Sigmoid colon (tissue), 7 donors: ENCODE data around the gene GDF15. TPM values are rescaled to one million over a fixed set of nuclear protein-coding genes. Genes with fewer than 3 reads are reported as not detected.
"Not testable (repeated sequence)": the region's sequence is repeated elsewhere in the genome, so short reads cannot be mapped to it uniquely, and the experiment has no call there.

Experiments
- DNase-seq: peaks from one replicate; pipeline ENCODE4 v3.0.0-alpha.2; 2019
- H3K27ac ChIP-seq, 4 donors: fragments of 200-600 bp; sonication (generic); one replicate each; pipeline ENCODE4 v1.5.1; 2016 to 2019; ENCODE audit warnings: mild to moderate bottlenecking in 1 of 4
- H3K27me3 ChIP-seq, 3 donors: fragments of 200-600 bp; sonication (generic); one replicate each; pipeline ENCODE4 v1.5.1; 2019; ENCODE audit warnings: mild to moderate bottlenecking in 1 of 3
- H3K36me3 ChIP-seq, 4 donors: fragments of 200-600 bp; sonication (generic); one replicate each; pipeline ENCODE4 v1.5.1; 2016 to 2019
- H3K4me1 ChIP-seq, 4 donors: fragments of 200-600 bp; sonication (generic); one replicate each; pipeline ENCODE4 v1.5.1; 2017 to 2019
- H3K4me3 ChIP-seq, 4 donors: fragments of 200-600 bp; sonication (generic); one replicate each; pipeline ENCODE4 v1.5.1; 2017 to 2019; ENCODE audit warnings: mild to moderate bottlenecking in 2 of 4, moderate library complexity in 1 of 4
- H3K9me3 ChIP-seq, 4 donors: fragments of 200-600 bp in 3 of 4; sonication (generic) in 3 of 4; one replicate each; pipeline versions ENCODE4 v1.5.1 to v1.6.1; 2013 to 2019
- CTCF ChIP-seq, 4 experiments: fragments of 450-650 bp in 3 of 4; fragments of 200-600 bp in 1 of 4; IDR thresholded peaks; one replicate each; pipeline ENCODE4 v1.5.1; 2016 to 2019; ENCODE audit warnings: antibody characterized with exemption in 4 of 4, mild to moderate bottlenecking in 3 of 4, moderate library complexity in 2 of 4
- EP300 ChIP-seq, 4 donors: sonication (generic); formaldehyde crosslinking; IDR thresholded peaks; one replicate each; pipeline ENCODE4 v1.6.1; 2017; ENCODE audit warnings: antibody characterized with exemption in 4 of 4
- POLR2A ChIP-seq, 2 donors: fragments of 450-650 bp; IDR thresholded peaks; one replicate each; pipeline ENCODE4 v1.6.1; 2016; ENCODE audit warnings: antibody characterized with exemption in 2 of 2, mild to moderate bottlenecking in 2 of 2, moderate library complexity in 2 of 2
- POLR2AphosphoS5 ChIP-seq, 4 donors: sonication (generic); formaldehyde crosslinking; IDR thresholded peaks; one replicate each; pipeline ENCODE4 v1.6.1; 2017; ENCODE audit warnings: antibody characterized with exemption in 4 of 4
- WGBS, 2 donors: extraction: QIAGEN DNeasy Blood & Tissue Kit; methylation state at CpG; one replicate each; pipeline ENCODE4 v1.1.7; 2013; 5-methylcytosine and 5-hydroxymethylcytosine counted together
- intact Hi-C: fragments of 100-400 bp; cut with DNase I; formaldehyde crosslinking; loops from one replicate; pipeline ENCODE4 v1.15.1; 2023
- polyA plus RNA-seq, 3 donors: library from polyadenylated mRNA; stranded (reverse); fragments of 200-250 nt; gene quantifications; one replicate each; pipeline ENCODE4 v1.2.3, GENCODE V29; 2013
- total RNA-seq, 4 donors: library from RNA; depleted of rRNA; stranded (reverse); fragments of >200 nt; gene quantifications; one replicate each; pipeline ENCODE4 v1.1.0, GENCODE V29; 2016
- donor health status: healthy with polysubstance abuse.
- donor health status: Bipolar disorder and iron deficiency.
- donor health status: healthy.

The GDF15 gene
- total and polyA plus RNA-seq, 7 donors = 1.1 to 79.7 (median 7.2) TPM

DNA sequence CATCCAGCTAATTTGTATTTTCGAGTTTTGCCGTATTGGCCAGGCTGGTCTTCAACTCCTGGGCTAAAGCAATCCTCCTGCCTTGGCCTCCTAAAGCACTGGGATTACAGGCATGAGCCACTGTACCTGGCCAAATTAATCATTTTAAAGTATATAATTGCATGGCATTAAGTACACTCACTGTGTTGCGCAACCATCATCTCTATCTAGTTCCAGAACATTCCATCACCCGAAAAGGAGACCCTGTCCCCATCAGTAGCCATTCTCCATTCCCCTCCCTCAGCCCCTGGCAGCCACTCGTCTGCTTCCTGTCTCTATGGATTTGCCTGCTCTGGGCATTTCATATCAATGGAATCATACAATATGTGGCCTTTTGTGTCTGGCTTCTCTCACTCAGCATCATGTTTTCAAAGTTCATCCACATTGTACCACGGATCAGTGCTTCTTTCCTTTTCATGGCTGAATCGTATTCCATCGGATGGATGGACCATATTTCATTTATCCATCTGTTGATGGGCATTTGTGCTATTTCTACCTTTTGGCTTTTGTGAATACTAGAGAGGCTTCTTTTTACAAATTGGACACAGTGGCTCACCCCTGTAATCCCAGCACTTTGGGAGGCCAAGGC is 32.5 kb upstream of the GDF15 start:
- TF ChIP-seq POLR2AphosphoS5 (IDR thresholded peaks at IDR 0.05) = no peak
- no peak for TF ChIP-seq CTCF (IDR thresholded peaks at IDR 0.05)
- TF ChIP-seq POLR2A (IDR thresholded peaks at IDR 0.05) = no peak
- no peak for TF ChIP-seq EP300 (IDR thresholded peaks at IDR 0.05)
- Histone ChIP-seq H3K27me3 (no peaks in the 10 kb centered on the region), H3K4me3 (no peak overlapping the region), H3K9me3 (no peaks in the 10 kb centered on the region), H3K36me3 (peaks cover 0 to 36% (median 16%) of the 10 kb centered on the region in 4 donors), H3K27ac (no peak overlapping the region), H3K4me1 (no peaks in the 10 kb centered on the region)
- 95% methylated on average over 8 of the region's 8 CpGs for WGBS, 2 donors
- intact Hi-C loops = no loop called here
- DNase-seq = no peak

- WGBS, 2 donors = 93 to 98% methylated on average over 7 of the region's 7 CpGs
- H3K36me3 ChIP-seq = peaks cover 0 to 48% (median 16%) of the 10 kb centered on the region in 4 donors
- H3K4me3 ChIP-seq, DNase-seq, H3K27ac ChIP-seq, H3K4me1 ChIP-seq, intact Hi-C loops, H3K27me3 ChIP-seq, H3K9me3 ChIP-seq: not testable (repeated sequence)
These were observed 31.2 kb upstream of the GDF15 start for GRCh38 chr19:18354743-18355142.

DNA sequence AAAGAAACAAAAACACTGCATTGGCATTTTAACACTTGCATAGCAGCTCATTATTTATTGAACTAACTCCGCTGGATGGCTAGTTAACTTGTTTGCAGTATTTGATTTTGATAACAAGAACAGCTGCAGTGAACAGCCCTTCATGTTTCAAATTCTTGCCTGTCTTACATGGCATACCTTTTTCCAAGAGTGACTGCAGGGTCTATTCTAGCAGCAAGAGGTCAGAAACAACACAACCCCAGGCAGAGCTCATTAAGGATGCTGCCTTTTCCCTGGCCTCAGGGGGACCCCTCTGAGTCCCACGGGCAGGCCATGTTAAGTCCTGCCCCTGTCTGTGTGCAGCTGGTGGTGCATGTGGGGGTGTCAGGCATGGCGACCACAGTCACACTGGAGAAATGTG is 28.9 kb upstream of the GDF15 start:
- no peaks in the 10 kb centered on the region for H3K9me3 ChIP-seq
- 82 to 92% methylated on average over 3 of the region's 3 CpGs for WGBS, 2 donors
- DNase-seq = no peak
- no peaks in the 10 kb centered on the region for H3K27me3 ChIP-seq
- H3K4me1 ChIP-seq = no peaks in the 10 kb centered on the region
- peaks cover 0 to 60% (median 16%) of the 10 kb centered on the region in 4 donors for H3K36me3 ChIP-seq
- H3K4me3 ChIP-seq = no peak overlapping the region
- H3K27ac ChIP-seq = no peak overlapping the region
- TF ChIP-seq CTCF (IDR thresholded peaks at IDR 0.05) (no peak), POLR2A (IDR thresholded peaks at IDR 0.05) (no peak), POLR2AphosphoS5 (IDR thresholded peaks at IDR 0.05) (no peak)
- intact Hi-C loops = no loop called here

DNA sequence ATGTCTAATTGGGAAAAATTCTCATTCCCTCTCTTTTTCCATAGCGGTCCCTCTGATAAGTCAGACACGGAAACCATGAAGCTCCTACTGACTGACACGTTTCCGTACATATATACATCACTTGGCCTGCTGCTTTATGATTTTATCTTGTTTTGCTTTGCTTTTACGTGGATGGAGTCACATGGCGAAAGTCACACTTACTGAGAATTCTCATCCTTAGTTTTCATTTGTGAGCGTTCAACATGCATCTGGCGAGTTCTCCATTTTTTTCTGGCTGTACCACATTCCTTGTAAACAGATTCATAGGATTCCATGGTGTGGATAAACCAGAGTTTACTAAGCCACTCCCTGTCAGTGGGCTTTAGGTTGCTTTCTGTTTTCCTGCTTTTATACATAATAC is 24.3 kb upstream of the GDF15 start:
- Histone ChIP-seq H3K36me3 (peaks cover 0 to 66% (median 11%) of the 10 kb centered on the region in 4 donors), H3K9me3 (no peaks in the 10 kb centered on the region), H3K27me3 (no peaks in the 10 kb centered on the region), H3K27ac (no peak overlapping the region), H3K4me1 (peaks cover 0 to 16% (median 13%) of the 10 kb centered on the region in 4 donors), H3K4me3 (no peak overlapping the region)
- no peak for DNase-seq
- TF ChIP-seq CTCF (IDR thresholded peaks at IDR 0.05) (no peak), POLR2A (IDR thresholded peaks at IDR 0.05) (no peak), POLR2AphosphoS5 (IDR thresholded peaks at IDR 0.05) (no peak), EP300 (IDR thresholded peaks at IDR 0.05) (no peak)
- intact Hi-C loops = no loop called here
- WGBS, 2 donors = 94 to 95% methylated on average over 8 of the region's 8 CpGs

DNA sequence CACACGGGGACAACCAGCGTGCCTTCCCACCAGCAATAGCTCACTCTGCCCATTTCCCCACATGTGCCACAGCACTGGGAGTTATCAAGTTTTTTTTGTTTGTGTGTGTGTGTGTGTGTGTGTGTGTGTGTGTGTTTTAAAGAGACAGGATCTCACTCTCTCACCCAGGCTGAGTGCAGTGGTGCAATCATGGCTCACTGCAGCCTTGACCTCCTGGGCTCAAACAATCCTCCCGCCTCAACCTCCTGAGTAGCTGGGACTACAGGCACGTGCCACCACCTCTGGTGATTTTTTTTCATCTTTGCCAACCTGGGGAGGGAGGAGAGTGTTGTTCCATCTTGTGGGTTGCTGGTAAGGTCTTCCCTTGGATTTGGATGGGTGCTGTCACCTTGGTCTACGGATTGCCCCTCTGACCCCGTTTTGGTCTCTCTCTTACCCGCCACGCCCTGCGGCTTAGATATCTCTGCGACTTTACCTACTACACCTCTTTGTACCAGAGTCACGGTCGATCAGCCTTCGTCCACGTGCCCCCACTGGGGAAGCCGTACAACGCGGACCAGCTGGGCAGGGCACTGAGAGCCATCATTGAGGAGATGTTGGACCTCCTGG is 22.9 kb upstream of the GDF15 start:
- no peaks in the 10 kb centered on the region for H3K9me3 ChIP-seq
- TF ChIP-seq POLR2AphosphoS5 (IDR thresholded peaks at IDR 0.05) (no peak), POLR2A (IDR thresholded peaks at IDR 0.05) (no peak), CTCF (IDR thresholded peaks at IDR 0.05) (no peak), EP300 (IDR thresholded peaks at IDR 0.05) (no peak)
- H3K36me3 ChIP-seq = peaks cover 0 to 52% (median 0%) of the 10 kb centered on the region in 4 donors
- no peak for DNase-seq
- peaks cover 0 to 16% (median 13%) of the 10 kb centered on the region in 4 donors for H3K4me1 ChIP-seq
- intact Hi-C loops = no loop called here
- no peaks in the 10 kb centered on the region for H3K27me3 ChIP-seq
- WGBS, 2 donors = 77 to 91% methylated on average over 17 of the region's 17 CpGs
- no peak overlapping the region for H3K27ac ChIP-seq
- no peak overlapping the region for H3K4me3 ChIP-seq
